Stimulated activated CD4-positive, alpha-beta T cell treated with anti-CD3 and anti-CD28 coated beads, Interleukin-2, amount 100 ng/mL, for 4 hours (primary cell): ENCODE measurements around the gene INPP5K.
"Not testable (repeated sequence)": the region's sequence is repeated elsewhere in the genome, so short reads cannot be mapped to it uniquely, and the experiment has no call there.

Source experiments
- DNase-seq: peaks from one replicate; pipeline ENCODE4 v3.0.0-alpha.2; 2020; ENCODE audit warnings: low read depth

INPP5K gene

GRCh38 chr17:1516388-1517161 is at the start of gene INPP5K:
INPP5K (minus strand) TSS chr17:1516612; CDS start chr17:1516499, 113 bp downstream.
- peak; percentile 96 for DNase-seq

GRCh38 chr17:1565877-1566276 is 49.5 kb upstream of the INPP5K start:
- DNase-seq, result no peak

GRCh38 chr17:1563786-1564613 is 47.6 kb upstream of the INPP5K start:
- DNase-seq, result no peak

GRCh38 chr17:1563471-1563785 is 47.0 kb upstream of the INPP5K start:
- DNase-seq, result not testable (repeated sequence)

GRCh38 chr17:1562176-1562643 is 45.8 kb upstream of the INPP5K start:
- DNase-seq, result no peak

- DNase-seq, result peak; percentile 15
Measured at GRCh38 chr17:1561420-1562175, 45.2 kb upstream of the INPP5K start.

GRCh38 chr17:1560858-1561355 is 44.5 kb upstream of the INPP5K start:
- no peak for DNase-seq

GRCh38 chr17:1560101-1560857 is 43.9 kb upstream of the INPP5K start:
- DNase-seq, result no peak

- no peak for DNase-seq
Measured at GRCh38 chr17:1559047-1560043, 42.9 kb upstream of the INPP5K start.

- no peak for DNase-seq
Measured at GRCh38 chr17:1558401-1558800, 42.0 kb upstream of the INPP5K start.

- DNase-seq, result no peak
Measured at GRCh38 chr17:1557355-1558095, 41.1 kb upstream of the INPP5K start.

GRCh38 chr17:1555651-1556471 is 39.4 kb upstream of the INPP5K start:
- DNase-seq, result no peak

GRCh38 chr17:1554751-1555540 is 38.5 kb upstream of the INPP5K start:
- no peak for DNase-seq

- DNase-seq, result no peak
Measured at GRCh38 chr17:1553354-1554266, 37.2 kb upstream of the INPP5K start.

- DNase-seq, result no peak
Measured at GRCh38 chr17:1552932-1553331, 36.5 kb upstream of the INPP5K start.

GRCh38 chr17:1551741-1552140 is 35.3 kb upstream of the INPP5K start:
- DNase-seq, result no peak

GRCh38 chr17:1548032-1548431 is 31.6 kb upstream of the INPP5K start:
- no peak for DNase-seq
